Subcutaneous abdominal adipose tissue (tissue), 5 donors: ENCODE results near the gene EPHA6.

Source experiments
- H3K27ac ChIP-seq: one replicate; pipeline ENCODE4 v1.7.0; 2013; ENCODE audit warnings: low read depth, mild to moderate bottlenecking, inconsistent platforms, low read length, moderate library complexity
- H3K27me3 ChIP-seq, 5 donors: one replicate each; pipeline ENCODE4 v1.7.0; 2013; ENCODE audit warnings: low read length in 5 of 5, inconsistent platforms in 1 of 5; ENCODE audit not compliant: control insufficient read depth in 5 of 5, insufficient read depth in 4 of 5
- H3K36me3 ChIP-seq, 5 donors: one replicate each; pipeline ENCODE4 v1.7.0; 2013; ENCODE audit warnings: low read length in 5 of 5; ENCODE audit not compliant: control insufficient read depth in 5 of 5, insufficient read depth in 5 of 5
- H3K4me1 ChIP-seq, 5 donors: one replicate each; pipeline ENCODE4 v1.7.0; 2013; ENCODE audit warnings: low read length in 5 of 5, mild to moderate bottlenecking in 3 of 5, moderate library complexity in 1 of 5; ENCODE audit not compliant: control insufficient read depth in 5 of 5, insufficient read depth in 5 of 5
- H3K4me3 ChIP-seq, 5 donors: one replicate each; pipeline ENCODE4 v1.7.0; 2013; ENCODE audit warnings: low read length in 5 of 5, low read depth in 1 of 5
- H3K9ac ChIP-seq, 5 donors: one replicate each; pipeline ENCODE4 v1.7.0; 2013; ENCODE audit warnings: low read length in 5 of 5, mild to moderate bottlenecking in 4 of 5, moderate library complexity in 3 of 5
- H3K9me3 ChIP-seq, 5 donors: one replicate each; pipeline ENCODE4 v1.7.0; 2013; ENCODE audit warnings: low read length in 5 of 5; ENCODE audit not compliant: control insufficient read depth in 5 of 5
- donor health status: healthy.
- donor health status: healthy.
- donor health status: healthy.
- donor health status: healthy.
- donor health status: healthy.

EPHA6 gene

GRCh38 chr3:97125902-97126499, 311.6 kb downstream of the EPHA6 start:
- Histone ChIP-seq H3K27ac (no peak overlapping the region), H3K36me3 (no peaks in the 10 kb centered on the region), H3K4me3 (no peak overlapping the region), H3K4me1 (no peaks in the 10 kb centered on the region), H3K27me3 (no peaks in the 10 kb centered on the region), H3K9me3 (no peaks in the 10 kb centered on the region), H3K9ac (no peak overlapping the region)

- no peak overlapping the region for H3K9ac ChIP-seq
- H3K9me3 ChIP-seq = no peaks in the 10 kb centered on the region
- no peak overlapping the region for H3K4me3 ChIP-seq
- no peaks in the 10 kb centered on the region for H3K4me1 ChIP-seq
- H3K27me3 ChIP-seq = no peaks in the 10 kb centered on the region
- H3K36me3 ChIP-seq = no peaks in the 10 kb centered on the region
- H3K27ac ChIP-seq = no peak overlapping the region
Measured at GRCh38 chr3:97131476-97131875, 317.1 kb downstream of the EPHA6 start.

- H3K4me3 ChIP-seq = no peak overlapping the region
Measured at GRCh38 chr3:97138914-97139541, 324.6 kb downstream of the EPHA6 start.

GRCh38 chr3:97148931-97149330, 334.5 kb downstream of the EPHA6 start:
- peaks cover 0 to 6% (median 4%) of the 10 kb centered on the region in 5 donors for H3K9me3 ChIP-seq
- H3K36me3 ChIP-seq = no peaks in the 10 kb centered on the region
- no peaks in the 10 kb centered on the region for H3K4me1 ChIP-seq
- H3K4me3 ChIP-seq = no peak overlapping the region
- H3K9ac ChIP-seq = no peak overlapping the region
- no peak overlapping the region for H3K27ac ChIP-seq
- H3K27me3 ChIP-seq = no peaks in the 10 kb centered on the region

More at GRCh38 chr3:97138914-97139541, 324.6 kb downstream of the EPHA6 start:
- no peak overlapping the region for H3K9ac ChIP-seq
- no peak overlapping the region for H3K27ac ChIP-seq
- no peaks in the 10 kb centered on the region for H3K4me1 ChIP-seq
- no peaks in the 10 kb centered on the region for H3K36me3 ChIP-seq
- H3K9me3 ChIP-seq = peaks cover 4 to 22% (median 21%) of the 10 kb centered on the region in 5 donors
- H3K27me3 ChIP-seq = no peaks in the 10 kb centered on the region

- no peak overlapping the region for H3K9ac ChIP-seq
- no peak overlapping the region for H3K4me3 ChIP-seq
- peaks cover 0 to 5% (median 0%) of the 10 kb centered on the region in 5 donors for H3K9me3 ChIP-seq
- H3K36me3 ChIP-seq = no peaks in the 10 kb centered on the region
- H3K27ac ChIP-seq = no peak overlapping the region
- H3K27me3 ChIP-seq = no peaks in the 10 kb centered on the region
- no peaks in the 10 kb centered on the region for H3K4me1 ChIP-seq
Measured at GRCh38 chr3:97161169-97161568, 346.8 kb downstream of the EPHA6 start.

GRCh38 chr3:97177242-97177641, 362.8 kb downstream of the EPHA6 start:
- H3K27me3 ChIP-seq = no peaks in the 10 kb centered on the region
- H3K27ac ChIP-seq = no peak overlapping the region
- H3K9ac ChIP-seq = no peak overlapping the region
- no peak overlapping the region for H3K4me3 ChIP-seq
- H3K9me3 ChIP-seq = peaks cover 0 to 33% (median 6%) of the 10 kb centered on the region in 5 donors
- H3K36me3 ChIP-seq = no peaks in the 10 kb centered on the region
- no peaks in the 10 kb centered on the region for H3K4me1 ChIP-seq

GRCh38 chr3:97181704-97182103, 367.3 kb downstream of the EPHA6 start:
- Histone ChIP-seq H3K9me3 (peaks cover 0 to 33% (median 6%) of the 10 kb centered on the region in 5 donors), H3K27ac (no peak overlapping the region), H3K27me3 (no peaks in the 10 kb centered on the region), H3K36me3 (no peaks in the 10 kb centered on the region), H3K4me3 (no peak overlapping the region), H3K9ac (no peak overlapping the region), H3K4me1 (no peaks in the 10 kb centered on the region)

GRCh38 chr3:97187771-97188170, 373.4 kb downstream of the EPHA6 start:
- Histone ChIP-seq H3K27me3 (no peaks in the 10 kb centered on the region), H3K9ac (no peak overlapping the region), H3K4me1 (no peaks in the 10 kb centered on the region), H3K4me3 (no peak overlapping the region), H3K9me3 (no peaks in the 10 kb centered on the region), H3K36me3 (no peaks in the 10 kb centered on the region), H3K27ac (no peak overlapping the region)

GRCh38 chr3:97189835-97190234, 375.4 kb downstream of the EPHA6 start:
- H3K4me3 ChIP-seq = no peak overlapping the region

GRCh38 chr3:97197083-97197482, 382.7 kb downstream of the EPHA6 start:
- Histone ChIP-seq H3K27me3 (no peaks in the 10 kb centered on the region), H3K27ac (no peak overlapping the region), H3K9me3 (peaks cover 0 to 4% (median 0%) of the 10 kb centered on the region in 5 donors), H3K4me3 (peak overlapping the region in 1 of 5 donors; percentile 3), H3K4me1 (no peaks in the 10 kb centered on the region), H3K36me3 (no peaks in the 10 kb centered on the region), H3K9ac (no peak overlapping the region)

More at GRCh38 chr3:97189835-97190234, 375.4 kb downstream of the EPHA6 start:
- no peak overlapping the region for H3K27ac ChIP-seq
- H3K36me3 ChIP-seq = no peaks in the 10 kb centered on the region
- no peaks in the 10 kb centered on the region for H3K4me1 ChIP-seq
- H3K9ac ChIP-seq = no peak overlapping the region
- H3K27me3 ChIP-seq = no peaks in the 10 kb centered on the region
- no peaks in the 10 kb centered on the region for H3K9me3 ChIP-seq
